GM18526 (cell line): ENCODE measurements around the gene COMMD6.

Experiments used
- POLR2A ChIP-seq: IDR thresholded peaks from 3 replicates; pipeline ENCODE4 v1.6.1; 2011; ENCODE audit not compliant: insufficient read length; ENCODE audit errors: extremely low read depth

COMMD6 gene

GRCh38 chr13:75537401-75538365 lies at the start of gene COMMD6:
TSS of gene COMMD6 (minus strand) at chr13:75537841. CDS start at chr13:75537805, 36 bp downstream.
- TF ChIP-seq POLR2A, result peak; percentile 95

GRCh38 chr13:75585153-75585552 lies 47.5 kb upstream of the COMMD6 start:
- TF ChIP-seq POLR2A, result no peak

DNA sequence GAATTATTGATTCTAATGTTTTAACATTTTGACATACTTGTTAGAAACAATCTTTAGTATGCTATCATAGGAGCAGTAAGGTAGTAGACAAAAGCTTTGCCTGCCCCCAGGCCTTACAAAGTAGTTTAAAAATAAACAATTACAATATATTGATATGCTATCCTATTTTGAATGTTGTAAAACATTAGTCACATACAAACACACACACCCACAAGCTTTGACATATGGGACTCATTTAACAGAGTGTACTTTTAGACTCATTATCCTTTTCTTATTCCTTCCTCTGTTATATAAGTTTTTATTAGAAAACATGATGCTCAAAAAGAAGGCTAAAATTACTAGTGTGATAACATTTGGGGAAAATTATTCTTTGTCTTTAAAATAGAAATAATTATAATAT lies 45.5 kb upstream of the COMMD6 start:
- no peak for TF ChIP-seq POLR2A

DNA sequence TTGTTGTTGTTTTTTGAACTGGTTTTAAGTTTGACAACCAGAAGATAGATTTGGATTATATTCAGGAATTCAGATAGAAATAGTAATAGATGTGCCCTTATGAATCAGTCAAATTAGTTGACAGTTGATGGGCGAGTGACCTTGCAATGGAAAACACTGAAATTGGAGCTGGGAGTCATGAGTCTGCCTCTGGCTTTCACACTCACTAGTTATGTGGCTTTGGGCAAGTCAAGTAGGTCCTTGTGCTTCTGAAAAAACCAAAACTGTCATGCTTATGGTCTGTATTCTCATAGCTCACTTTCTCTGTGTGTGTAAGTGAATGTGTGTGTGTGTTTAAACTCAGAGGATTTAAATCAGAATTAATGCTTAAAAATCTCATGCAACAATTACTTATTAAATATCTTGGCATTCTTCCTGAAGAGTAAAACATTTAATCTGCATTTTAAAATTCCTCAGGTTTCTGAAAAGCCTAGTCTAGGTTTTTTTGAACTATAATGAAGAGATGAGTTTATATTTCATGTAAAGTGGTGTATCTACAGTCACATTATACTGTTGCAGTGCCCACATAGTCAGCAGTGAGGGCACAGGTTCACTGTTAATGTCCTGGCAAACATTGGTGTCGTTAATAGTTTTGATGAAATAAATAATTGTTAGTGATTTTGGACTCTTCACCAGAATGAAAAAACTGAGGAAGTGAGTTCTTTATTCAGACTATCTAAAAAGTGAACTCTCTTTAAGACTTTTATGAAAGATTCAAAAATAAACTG lies 44.4 kb upstream of the COMMD6 start:
- no peak for TF ChIP-seq POLR2A

DNA sequence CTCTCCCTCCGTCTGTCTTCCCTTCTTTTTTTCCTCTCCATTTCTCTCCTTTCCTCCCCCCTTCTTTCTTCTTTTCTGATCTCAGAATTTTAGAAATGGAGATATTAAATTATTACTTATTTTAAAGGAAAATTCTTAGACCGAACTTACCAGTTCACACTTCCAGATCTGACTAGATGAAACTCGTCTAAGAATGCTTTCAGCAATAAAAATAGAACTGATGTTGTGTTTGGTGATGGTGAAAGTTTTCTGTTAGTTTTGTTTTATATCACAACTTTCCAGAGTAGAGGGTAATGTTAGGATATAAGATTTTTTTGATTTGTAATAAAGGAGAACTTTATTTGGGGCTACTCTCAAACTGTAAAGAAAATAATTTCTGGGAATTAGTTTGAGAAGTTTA lies 41.9 kb upstream of the COMMD6 start:
- TF ChIP-seq POLR2A, result no peak

DNA sequence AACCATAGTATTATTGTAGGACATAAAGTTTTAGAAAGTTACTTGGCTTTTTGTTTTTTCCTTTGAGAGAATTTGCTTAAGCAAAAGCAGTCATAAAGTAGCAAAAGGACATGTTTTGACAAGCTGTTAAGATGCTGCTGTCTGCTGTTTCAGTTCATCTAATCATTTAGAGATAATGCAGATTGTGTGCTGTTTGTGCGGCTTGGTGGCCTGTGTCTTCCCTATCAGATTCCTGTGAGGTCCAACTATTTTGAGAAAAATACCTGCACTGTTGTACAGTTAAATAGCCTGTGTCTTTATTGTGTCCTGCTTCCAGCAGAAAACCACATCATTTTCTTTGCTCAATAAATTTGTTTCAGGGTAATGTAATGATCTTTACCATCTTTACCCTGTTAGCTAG lies 31.9 kb upstream of the COMMD6 start:
- no peak for TF ChIP-seq POLR2A

- no peak for TF ChIP-seq POLR2A
These were observed 29.0 kb upstream of the COMMD6 start for GRCh38 chr13:75566658-75567057.

DNA sequence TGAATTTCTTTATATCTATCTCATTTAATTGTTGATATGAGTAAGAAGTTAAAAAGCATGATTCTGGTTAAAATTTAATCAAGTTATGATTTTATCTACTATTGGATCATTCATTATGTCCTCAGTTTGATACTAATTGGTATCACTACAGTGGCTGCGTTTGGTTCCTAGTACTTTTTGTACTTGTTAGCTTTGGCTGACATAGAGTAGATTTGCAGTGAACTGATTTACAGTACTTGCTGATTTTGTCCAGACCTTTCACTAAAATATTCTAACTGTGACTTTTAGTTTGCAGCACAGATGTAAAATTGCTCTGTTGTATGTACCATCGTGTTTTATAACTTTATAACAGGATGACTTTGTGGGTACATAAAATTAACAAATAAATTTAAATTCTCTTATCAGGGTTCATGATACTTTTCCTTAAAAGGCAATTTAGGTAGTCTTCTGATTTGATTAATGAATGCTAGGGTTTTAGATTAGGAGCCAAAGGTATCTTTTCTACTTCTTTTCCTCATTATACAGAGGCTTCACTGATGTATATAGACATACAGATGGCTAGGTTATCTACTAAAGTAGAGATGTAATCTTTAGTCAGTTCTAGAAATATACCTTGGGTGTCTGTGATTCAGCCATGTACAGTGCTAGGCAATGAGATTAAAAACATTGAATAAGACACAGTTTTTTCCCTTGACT lies 20.7 kb upstream of the COMMD6 start:
- no peak for TF ChIP-seq POLR2A

DNA sequence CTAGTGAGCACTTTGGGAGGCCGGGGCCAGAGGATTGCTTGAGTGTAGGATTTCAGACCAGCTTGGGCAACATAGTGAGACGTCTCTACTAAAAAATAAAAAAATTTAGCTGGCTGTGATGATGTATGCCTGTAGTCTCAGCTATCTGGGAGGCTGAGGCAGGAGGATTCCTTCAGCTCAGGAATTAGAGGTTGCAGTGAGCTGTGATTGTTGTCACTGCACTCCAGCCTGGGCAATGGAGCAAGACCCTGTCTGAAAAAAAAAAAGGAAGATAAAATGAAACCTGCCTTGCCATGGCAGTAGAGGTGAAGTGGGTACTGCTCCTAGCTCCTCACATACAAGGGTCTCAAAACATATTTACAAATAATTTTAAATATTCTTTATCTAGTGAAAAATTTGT lies 19.3 kb upstream of the COMMD6 start:
- no peak for TF ChIP-seq POLR2A

DNA sequence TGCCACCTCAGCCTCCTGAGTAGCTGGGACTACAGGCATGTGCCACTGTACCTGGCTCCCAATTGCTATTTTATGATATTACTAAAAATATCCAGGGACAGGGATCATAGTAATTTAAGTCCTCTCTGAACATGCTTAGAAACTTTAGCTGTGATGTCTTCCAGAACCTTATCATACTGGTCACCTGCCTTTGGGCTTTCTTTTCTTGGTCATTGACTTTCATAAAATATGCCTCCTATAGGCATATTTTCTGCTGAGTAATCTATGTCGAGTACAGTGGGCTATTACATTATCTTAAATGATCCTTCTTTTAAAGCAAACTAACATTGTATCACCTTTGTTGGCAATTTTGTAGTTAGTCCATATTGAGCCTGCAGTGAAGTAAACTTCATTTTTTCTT lies 18.2 kb upstream of the COMMD6 start:
- TF ChIP-seq POLR2A, result no peak

GRCh38 chr13:75554981-75555380 lies 17.3 kb upstream of the COMMD6 start:
- no peak for TF ChIP-seq POLR2A

GRCh38 chr13:75554464-75554863 lies 16.8 kb upstream of the COMMD6 start:
- no peak for TF ChIP-seq POLR2A

- TF ChIP-seq POLR2A, result no peak
These were observed 12.5 kb upstream of the COMMD6 start for GRCh38 chr13:75550159-75550567.

GRCh38 chr13:75549262-75550158 lies 11.9 kb upstream of the COMMD6 start, which contains the start of gene UCHL3:
TSS of gene UCHL3 (plus strand) at chr13:75549791. CDS start at chr13:75549821, 30 bp downstream.
- peak; percentile 89 for TF ChIP-seq POLR2A

DNA sequence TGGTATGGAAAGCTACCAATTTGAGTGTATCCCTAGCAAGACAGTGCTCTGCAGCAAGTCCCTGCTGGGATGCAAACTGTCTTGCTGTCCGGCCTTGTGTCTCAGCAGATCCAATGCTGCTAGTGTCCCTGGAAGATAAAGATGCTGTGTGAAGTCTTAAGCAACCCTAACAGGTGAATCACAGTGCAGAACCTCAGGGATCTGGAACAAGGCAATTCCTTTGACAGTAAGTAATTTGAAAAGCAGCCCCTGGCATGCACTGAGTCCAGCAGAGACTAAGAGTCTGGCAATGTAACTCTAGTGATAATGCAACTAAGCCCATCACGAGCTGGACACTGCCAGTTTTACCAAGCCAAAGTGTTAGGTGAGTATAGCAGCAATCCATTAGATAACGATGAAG lies 10.3 kb upstream of the COMMD6 start:
- no peak for TF ChIP-seq POLR2A
